ENCODE results near the gene MLXIP.

DNA sequence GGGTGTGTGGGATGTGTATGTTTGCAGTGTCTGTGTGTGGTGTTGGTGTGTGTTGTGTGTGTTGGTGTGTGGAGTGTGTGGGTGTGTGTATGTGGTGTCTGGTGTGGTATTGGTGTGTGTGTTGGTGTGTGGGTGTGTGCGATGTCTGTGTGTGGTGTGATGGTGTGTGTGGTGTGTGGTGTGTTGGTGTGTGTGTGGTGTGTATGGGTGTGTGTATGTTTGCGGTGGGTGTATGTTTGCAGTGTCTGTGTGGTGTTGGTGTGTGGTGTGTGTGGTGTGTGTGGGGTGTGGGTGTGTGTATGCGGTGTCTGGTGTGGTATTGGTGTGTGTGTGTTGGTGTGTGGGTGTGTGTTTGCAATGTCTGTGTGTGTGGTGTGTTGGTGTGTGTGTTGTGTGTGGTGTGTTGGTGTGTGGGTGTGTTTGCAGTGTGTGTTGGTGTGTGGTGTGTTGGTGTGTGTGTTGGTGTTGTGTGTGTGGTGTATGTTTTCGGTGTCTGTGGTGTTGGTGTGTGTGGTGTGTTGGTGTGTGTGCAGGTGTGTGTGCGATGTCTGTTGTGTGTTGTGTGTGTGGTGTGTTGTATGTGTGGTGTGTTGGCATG is 15.7 kb downstream of the MLXIP start:
- TF ChIP-seq, protein P1, sequence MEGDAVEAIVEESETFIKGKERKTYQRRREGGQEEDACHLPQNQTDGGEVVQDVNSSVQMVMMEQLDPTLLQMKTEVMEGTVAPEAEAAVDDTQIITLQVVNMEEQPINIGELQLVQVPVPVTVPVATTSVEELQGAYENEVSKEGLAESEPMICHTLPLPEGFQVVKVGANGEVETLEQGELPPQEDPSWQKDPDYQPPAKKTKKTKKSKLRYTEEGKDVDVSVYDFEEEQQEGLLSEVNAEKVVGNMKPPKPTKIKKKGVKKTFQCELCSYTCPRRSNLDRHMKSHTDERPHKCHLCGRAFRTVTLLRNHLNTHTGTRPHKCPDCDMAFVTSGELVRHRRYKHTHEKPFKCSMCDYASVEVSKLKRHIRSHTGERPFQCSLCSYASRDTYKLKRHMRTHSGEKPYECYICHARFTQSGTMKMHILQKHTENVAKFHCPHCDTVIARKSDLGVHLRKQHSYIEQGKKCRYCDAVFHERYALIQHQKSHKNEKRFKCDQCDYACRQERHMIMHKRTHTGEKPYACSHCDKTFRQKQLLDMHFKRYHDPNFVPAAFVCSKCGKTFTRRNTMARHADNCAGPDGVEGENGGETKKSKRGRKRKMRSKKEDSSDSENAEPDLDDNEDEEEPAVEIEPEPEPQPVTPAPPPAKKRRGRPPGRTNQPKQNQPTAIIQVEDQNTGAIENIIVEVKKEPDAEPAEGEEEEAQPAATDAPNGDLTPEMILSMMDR (conservative IDR thresholded peaks at IDR 0.05; ENCODE audit: low read length): no peak
- TF ChIP-seq EZH2phosphoT487 (IDR thresholded peaks at IDR 0.05; ENCODE audit: borderline replicate concordance): no peak

All from Loucy (cell line).